GM23248 (cell line): ENCODE data around the gene SYT1. TPM values are rescaled to one million over a fixed set of nuclear protein-coding genes. Genes with fewer than 3 reads are reported as not detected.
A peak's percentile ranks its signal among the peaks of the same experiment; 100 is the strongest.

ENCODE experiments used
- DNase-seq: peaks from one replicate; pipeline ENCODE4 v3.0.0-alpha.2; 2015
- H2AFZ ChIP-seq: fragments of 200-600 bp; sonication (generic); 2 replicates; pipeline ENCODE4 v1.6.1; 2016; ENCODE audit warnings: antibody characterized with exemption
- H3F3A ChIP-seq: fragments of 200-600 bp; sonication (generic); 2 replicates; pipeline ENCODE4 v1.6.1; 2016; ENCODE audit warnings: mild to moderate bottlenecking, antibody characterized with exemption, mixed run types; ENCODE audit not compliant: insufficient read depth
- H3K27ac ChIP-seq: fragments of 200-600 bp; sonication (generic); 2 replicates; pipeline ENCODE4 v1.5.1; 2016; ENCODE audit warnings: mild to moderate bottlenecking
- H3K27me3 ChIP-seq: fragments of 200-600 bp; sonication (generic); replicated peaks from 2 replicates; pipeline ENCODE4 v1.6.1; 2016; ENCODE audit warnings: mild to moderate bottlenecking; ENCODE audit not compliant: insufficient read depth
- H3K36me3 ChIP-seq: fragments of 200-600 bp; sonication (generic); 2 replicates; pipeline ENCODE4 v1.6.1; 2016; ENCODE audit warnings: low read depth, mild to moderate bottlenecking
- H3K4me1 ChIP-seq: fragments of 200-600 bp; sonication (generic); 2 replicates; pipeline ENCODE4 v1.6.1; 2016; ENCODE audit warnings: mild to moderate bottlenecking; ENCODE audit not compliant: insufficient read depth
- H3K4me2 ChIP-seq: fragments of 200-600 bp; sonication (generic); one replicate; pipeline ENCODE4 v1.6.1; 2016; ENCODE audit warnings: mild to moderate bottlenecking; ENCODE audit not compliant: unreplicated experiment
- H3K4me3 ChIP-seq: fragments of 200-600 bp; sonication (generic); 2 replicates; pipeline ENCODE4 v1.5.1; 2016; ENCODE audit warnings: mild to moderate bottlenecking
- H3K79me2 ChIP-seq: fragments of 200-600 bp; sonication (generic); 2 replicates; pipeline ENCODE4 v1.6.1; 2016; ENCODE audit warnings: mild to moderate bottlenecking; ENCODE audit not compliant: insufficient read depth
- H3K9ac ChIP-seq: fragments of 200-600 bp; sonication (generic); 2 replicates; pipeline ENCODE4 v1.6.1; 2016; ENCODE audit warnings: mild to moderate bottlenecking
- H3K9me2 ChIP-seq: fragments of 200-600 bp; sonication (generic); 2 replicates; pipeline ENCODE4 v1.6.1; 2016; ENCODE audit warnings: mixed run types, mild to moderate bottlenecking, moderate library complexity; ENCODE audit not compliant: insufficient read depth
- H3K9me3 ChIP-seq: fragments of 200-600 bp; sonication (generic); one replicate; pipeline ENCODE4 v1.6.1; 2017; ENCODE audit warnings: low read depth
- H4K20me1 ChIP-seq: fragments of 200-600 bp; sonication (generic); 2 replicates; pipeline ENCODE4 v1.6.0; 2016; ENCODE audit not compliant: insufficient read depth
- EZH2 ChIP-seq: fragments of 200-600 bp; sonication (generic); IDR thresholded peaks from 2 replicates; pipeline ENCODE4 v1.6.1; 2018; ENCODE audit warnings: antibody characterized with exemption, mild to moderate bottlenecking; ENCODE audit not compliant: insufficient read depth, poor library complexity, severe bottlenecking
- EZH2phosphoT487 ChIP-seq: fragments of 200-600 bp; sonication (generic); IDR thresholded peaks from 2 replicates; pipeline ENCODE4 v1.6.1; 2018; ENCODE audit warnings: antibody characterized with exemption, moderate library complexity, mild to moderate bottlenecking, low read depth; ENCODE audit not compliant: insufficient read depth
- WGBS, 2 experiments: methylation state at CpG; one replicate each; pipeline ENCODE4 v1.1.6; 2015 to 2017; ENCODE audit warnings: low lambda C conversion rate in 2 of 2, low coverage in 1 of 2; ENCODE audit errors: missing lambda C conversion rate in 2 of 2; 5-methylcytosine and 5-hydroxymethylcytosine counted together
- in situ Hi-C: fragments of 300-500 bp; cut with MboI; formaldehyde crosslinking; loops from 2 replicates; pipeline ENCODE4 v1.15.0; 2020
- polyA plus RNA-seq: library from polyadenylated mRNA; unstranded; fragments of >200 nt; fragmentation: Nextera tagmentation; extraction: Ambion mirVana; gene quantifications from 2 replicates; pipeline ENCODE4 v1.2.1, GENCODE V29; 2016
- total RNA-seq: library from RNA; depleted of rRNA; stranded (reverse); fragments of >200 nt; shearing (Covaris generic); gene quantifications from 2 replicates; pipeline ENCODE4 v1.2.3, GENCODE V29; 2014

Gene SYT1
- total and polyA plus RNA-seq, 2 experiments from 2014 or later: 1.7 to 2.4 TPM

- TF ChIP-seq EZH2 (no peak), EZH2phosphoT487 (no peak)
- Histone ChIP-seq H3K79me2 (no peaks in the 10 kb centered on the region), H3K36me3 (no peaks in the 10 kb centered on the region), H3K27ac (no peak overlapping the region), H3K4me1 (no peaks in the 10 kb centered on the region), H3K4me2 (no peak overlapping the region), H3K4me3 (no peak overlapping the region), H3K27me3 (no peaks in the 10 kb centered on the region), H4K20me1 (no peaks in the 10 kb centered on the region), H3K9me3 (no peaks in the 10 kb centered on the region), H3F3A (no peaks in the 10 kb centered on the region), H2AFZ (no peak overlapping the region), H3K9me2 (peaks cover 5% of the 10 kb centered on the region; the same call in 1 of the 2 replicates), H3K9ac (no peak overlapping the region)
- no peak for DNase-seq
- 80 to 81% methylated on average over 2 of the region's 2 CpGs for WGBS, 2 experiments
- in situ Hi-C loops: no loop called here
Observed at GRCh38 chr12:79143803-79144202, 279.2 kb downstream of the SYT1 start.

- in situ Hi-C loops: no loop called here
- no peak for DNase-seq
- 91 to 94% methylated on average over 2 of the region's 2 CpGs for WGBS, 2 experiments
Observed at GRCh38 chr12:79151956-79152355, 287.4 kb downstream of the SYT1 start.

GRCh38 chr12:79155683-79156082 is 291.1 kb downstream of the SYT1 start:
- no peaks in the 10 kb centered on the region for H3K36me3 ChIP-seq
- H3K27me3 ChIP-seq: no peaks in the 10 kb centered on the region
- no peak for TF ChIP-seq EZH2phosphoT487
- no peak for TF ChIP-seq EZH2
- H3K4me1 ChIP-seq: no peaks in the 10 kb centered on the region
- DNase-seq: peak; percentile 37
- H3K27ac ChIP-seq: no peak overlapping the region
- H3K9me2 ChIP-seq: no peaks in the 10 kb centered on the region
- H4K20me1 ChIP-seq: no peaks in the 10 kb centered on the region
- H3K9me3 ChIP-seq: no peaks in the 10 kb centered on the region
- H3K79me2 ChIP-seq: no peaks in the 10 kb centered on the region
- H2AFZ ChIP-seq: peak overlapping the region; percentile 55; the same call in 1 of the 2 replicates
- in situ Hi-C loops: no loop called here
- 43 to 47% methylated on average over 3 of the region's 3 CpGs for WGBS, 2 experiments
- H3F3A ChIP-seq: no peaks in the 10 kb centered on the region
- peak overlapping the region; percentile 32 for H3K4me2 ChIP-seq
- H3K4me3 ChIP-seq: no peak overlapping the region
- H3K9ac ChIP-seq: no peak overlapping the region

More at GRCh38 chr12:79151956-79152355, 287.4 kb downstream of the SYT1 start:
- Histone ChIP-seq H3F3A (no peaks in the 10 kb centered on the region), H3K27me3 (no peaks in the 10 kb centered on the region), H3K4me3 (no peak overlapping the region), H3K9me3 (no peaks in the 10 kb centered on the region), H3K9ac (no peak overlapping the region), H3K36me3 (no peaks in the 10 kb centered on the region), H3K79me2 (no peaks in the 10 kb centered on the region), H3K4me2 (no peak overlapping the region), H3K27ac (no peak overlapping the region), H3K9me2 (peaks cover 5% of the 10 kb centered on the region; the same call in 1 of the 2 replicates), H2AFZ (no peak overlapping the region), H4K20me1 (no peaks in the 10 kb centered on the region), H3K4me1 (no peaks in the 10 kb centered on the region)
- no peak for TF ChIP-seq EZH2
- TF ChIP-seq EZH2phosphoT487: no peak

DNA sequence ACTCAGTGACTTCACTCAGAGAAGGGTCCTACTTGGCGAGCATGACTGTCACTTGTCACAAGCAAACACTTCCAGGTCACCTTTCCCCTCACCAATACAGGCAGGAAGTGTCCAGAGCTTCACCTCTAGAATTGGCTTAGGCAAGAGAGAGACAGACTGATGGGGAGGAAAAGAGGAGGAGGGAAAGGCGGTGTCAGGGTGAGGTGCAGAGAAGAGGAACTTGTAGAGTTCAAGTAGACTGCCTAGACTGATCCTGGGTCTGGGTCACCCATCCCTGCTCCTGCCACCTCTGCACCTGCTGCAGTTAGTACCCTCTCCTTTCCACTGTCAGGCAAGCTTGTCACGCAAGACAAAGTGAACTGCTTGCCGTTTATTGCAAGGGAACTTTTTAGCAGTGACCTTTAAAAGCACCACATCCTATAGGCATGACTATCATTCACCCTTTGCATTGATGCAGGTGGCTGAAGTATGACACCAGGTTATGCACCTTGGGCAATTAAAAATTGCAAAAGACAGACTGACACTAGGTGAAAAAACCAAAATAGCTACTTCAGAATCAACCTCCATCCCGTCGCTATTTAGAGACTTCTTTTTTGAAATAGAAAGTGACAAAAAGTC is 292.4 kb downstream of the SYT1 start:
- H2AFZ ChIP-seq: no peak overlapping the region
- in situ Hi-C loops: no loop called here
- H3K79me2 ChIP-seq: no peaks in the 10 kb centered on the region
- no peaks in the 10 kb centered on the region for H4K20me1 ChIP-seq
- WGBS, 2 experiments: 84 to 86% methylated on average over 6 of the region's 6 CpGs
- H3K9me3 ChIP-seq: no peaks in the 10 kb centered on the region
- no peak overlapping the region for H3K27ac ChIP-seq
- no peaks in the 10 kb centered on the region for H3K4me1 ChIP-seq
- no peak overlapping the region for H3K4me3 ChIP-seq
- H3K9ac ChIP-seq: no peak overlapping the region
- H3K36me3 ChIP-seq: no peaks in the 10 kb centered on the region
- H3K9me2 ChIP-seq: no peaks in the 10 kb centered on the region
- no peak for TF ChIP-seq EZH2
- TF ChIP-seq EZH2phosphoT487: no peak
- no peak overlapping the region for H3K4me2 ChIP-seq
- DNase-seq: no peak
- H3K27me3 ChIP-seq: no peaks in the 10 kb centered on the region
- no peaks in the 10 kb centered on the region for H3F3A ChIP-seq
